HT1080 (cell line): Measurements from ENCODE around the gene GADD45G. TPM values are rescaled to one million over a fixed set of nuclear protein-coding genes. Genes with fewer than 3 reads are reported as not detected.

Source experiments
- DNase-seq: peaks from one replicate; pipeline ENCODE4 v3.0.0-alpha.2; 2015; ENCODE audit warnings: low read depth
- total RNA-seq: library from RNA; depleted of rRNA; stranded (reverse); fragments of >200 nt; shearing (Covaris generic); gene quantifications from 2 replicates; pipeline ENCODE4 v1.2.3, GENCODE V29; 2014

GADD45G gene
- total RNA-seq, 1 experiment from 2014 or later, result not detected

DNA sequence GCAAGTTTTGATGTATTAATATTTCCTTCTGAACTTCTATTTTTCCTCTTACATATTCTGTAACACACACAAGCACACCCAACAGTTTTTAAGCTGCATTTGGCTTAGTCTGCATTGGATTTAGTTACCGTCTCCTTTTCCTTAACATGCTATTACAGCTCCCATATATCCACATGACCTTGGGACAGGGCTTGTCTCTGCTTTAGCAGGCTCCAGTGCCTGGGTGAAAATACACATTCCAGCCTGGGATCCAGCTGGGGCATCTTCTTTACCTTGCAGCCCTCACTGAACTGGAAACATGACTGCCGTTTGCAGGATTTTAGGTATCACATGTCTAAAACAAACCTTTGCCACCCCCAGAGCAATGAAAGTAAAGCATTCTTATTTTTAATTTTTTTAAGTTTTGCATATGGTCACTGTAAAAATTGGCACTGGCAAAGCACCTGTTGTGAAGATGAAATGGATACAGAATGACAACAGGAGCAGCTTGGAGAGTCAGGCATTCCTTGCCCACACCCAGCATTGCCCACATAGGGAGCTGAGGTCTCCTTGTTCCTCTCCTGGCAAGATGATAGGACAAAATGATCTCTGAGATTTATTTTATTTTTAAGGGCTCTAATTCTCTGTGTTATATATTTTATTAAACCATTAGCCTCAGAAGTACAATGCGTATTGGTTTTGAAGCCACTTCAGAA is 4.0 kb downstream of the GADD45G start:
- no peak for DNase-seq

DNA sequence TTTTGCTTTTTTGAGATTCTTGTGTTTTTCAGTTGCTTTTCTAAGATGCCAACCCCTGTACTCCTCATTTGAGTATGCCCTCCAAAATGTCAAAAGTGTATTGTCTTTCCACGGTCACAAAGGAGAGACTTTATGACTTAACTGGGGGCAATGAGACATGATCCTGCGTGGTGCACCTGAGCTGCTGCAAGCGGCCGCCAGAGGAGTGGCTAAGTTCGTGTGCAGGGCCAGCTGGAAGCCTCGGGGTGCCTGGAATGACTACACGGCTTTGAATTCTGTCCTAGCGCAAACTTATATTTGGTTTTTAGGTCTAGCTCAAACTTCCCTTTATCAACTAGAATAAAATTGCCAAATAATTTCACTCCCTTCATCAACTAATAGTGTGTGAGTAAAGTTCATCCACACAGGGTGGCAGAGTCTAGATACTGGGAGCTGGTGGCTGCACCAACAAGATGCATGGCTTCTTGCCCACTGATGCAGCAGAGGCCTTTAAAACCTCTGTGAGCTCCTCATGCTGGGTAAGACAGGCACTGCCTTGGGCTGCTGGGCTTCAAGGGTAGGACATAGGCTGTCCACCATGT is 4.7 kb downstream of the GADD45G start:
- DNase-seq, result no peak

DNA sequence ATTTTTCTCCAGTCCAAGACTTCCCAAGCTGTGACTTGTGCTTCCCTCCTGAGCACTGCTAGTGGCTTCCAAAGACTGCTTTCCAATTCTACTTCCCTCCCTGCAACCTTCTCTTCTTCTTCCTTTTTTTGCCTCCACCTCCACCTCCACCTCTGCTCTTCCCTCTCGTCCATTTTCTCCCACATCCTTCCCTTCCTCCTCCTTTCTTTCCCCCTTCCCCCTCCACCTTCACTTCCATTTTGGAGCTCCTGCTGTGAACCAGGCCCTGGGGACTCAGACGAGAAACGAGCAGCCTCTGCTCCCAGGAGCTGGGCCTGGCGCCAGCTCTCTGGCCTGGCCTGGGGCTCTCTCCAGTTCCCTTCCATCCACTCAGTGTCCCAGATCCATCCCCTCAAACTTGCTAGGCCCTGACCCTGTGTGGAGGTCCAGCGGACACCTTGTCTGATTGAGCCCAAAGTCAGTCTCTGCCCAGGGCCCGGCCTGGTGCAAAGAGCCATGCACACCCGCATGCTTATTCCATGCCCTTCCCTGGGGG is 5.6 kb downstream of the GADD45G start:
- no peak for DNase-seq

GRCh38 chr9:89611425-89611824 is 6.6 kb downstream of the GADD45G start:
- no peak for DNase-seq

GRCh38 chr9:89612566-89613278 is 7.9 kb downstream of the GADD45G start:
- DNase-seq, result no peak

DNA sequence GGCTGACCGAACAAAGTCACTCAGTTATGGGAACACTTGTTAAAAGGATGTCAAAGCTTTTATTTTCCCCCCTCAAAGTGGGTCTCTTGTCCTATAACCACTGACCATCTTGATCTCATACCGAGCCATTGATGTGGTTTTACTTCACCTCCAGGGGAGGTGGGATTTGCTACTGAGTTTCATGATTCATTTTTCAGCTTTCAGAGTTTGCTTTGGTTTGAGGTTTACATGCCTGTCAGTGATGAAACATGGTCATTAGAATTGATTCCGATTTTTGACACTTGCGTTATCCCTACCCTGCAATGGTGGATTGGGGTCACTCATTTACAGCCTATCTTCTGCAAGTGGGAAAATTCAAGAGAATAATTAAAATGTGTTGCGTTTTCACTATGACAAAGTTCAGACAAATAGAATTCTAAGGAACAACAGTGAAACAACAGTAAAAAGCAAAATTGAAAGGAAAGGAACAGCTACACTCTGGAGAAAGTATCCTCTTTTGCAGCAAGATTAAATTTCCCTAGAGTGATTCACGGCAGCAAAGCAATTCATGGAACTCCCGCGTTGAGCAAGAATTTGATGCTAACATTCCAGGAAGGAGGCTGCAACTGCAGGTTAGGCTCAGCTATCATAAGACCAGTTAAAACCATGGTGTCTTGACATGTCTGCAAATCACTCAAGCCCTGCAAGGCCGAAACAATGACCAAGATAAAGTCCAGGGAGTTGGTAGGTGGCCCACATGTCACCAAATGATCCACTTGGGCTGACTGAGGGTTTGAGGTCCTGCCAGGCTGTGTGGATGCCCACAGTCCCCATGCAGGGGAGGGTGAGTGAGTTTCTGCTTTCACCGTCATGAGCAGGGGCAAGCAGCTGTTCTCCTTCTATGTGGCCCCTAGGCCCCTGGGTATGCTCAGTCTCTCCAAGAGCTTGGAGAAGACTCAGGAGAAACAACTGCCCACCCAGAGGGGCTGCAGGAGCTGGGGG is 9.4 kb downstream of the GADD45G start:
- DNase-seq, result no peak

DNA sequence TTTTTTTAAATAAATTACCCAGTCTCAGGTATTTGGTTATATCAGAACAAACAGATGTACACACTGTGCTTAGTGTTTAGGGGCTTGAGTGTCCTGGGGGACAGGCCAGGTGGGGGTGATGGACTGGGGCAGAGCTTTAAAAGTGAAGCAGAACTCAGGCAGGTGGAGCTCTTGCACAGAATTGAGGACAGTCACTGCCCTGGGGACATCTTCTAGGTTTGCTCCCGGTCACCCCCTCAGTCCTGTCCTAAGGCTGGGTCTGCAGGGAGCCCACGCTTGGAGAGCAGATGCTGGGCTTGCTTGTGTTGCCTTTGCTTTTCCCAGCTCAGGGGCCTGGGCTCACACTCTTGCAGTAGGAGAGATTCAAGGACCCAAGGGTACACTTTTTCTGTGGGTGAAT is 10.8 kb downstream of the GADD45G start:
- no peak for DNase-seq

- no peak for DNase-seq
Measured at GRCh38 chr9:89616411-89616810, 11.6 kb downstream of the GADD45G start.

DNA sequence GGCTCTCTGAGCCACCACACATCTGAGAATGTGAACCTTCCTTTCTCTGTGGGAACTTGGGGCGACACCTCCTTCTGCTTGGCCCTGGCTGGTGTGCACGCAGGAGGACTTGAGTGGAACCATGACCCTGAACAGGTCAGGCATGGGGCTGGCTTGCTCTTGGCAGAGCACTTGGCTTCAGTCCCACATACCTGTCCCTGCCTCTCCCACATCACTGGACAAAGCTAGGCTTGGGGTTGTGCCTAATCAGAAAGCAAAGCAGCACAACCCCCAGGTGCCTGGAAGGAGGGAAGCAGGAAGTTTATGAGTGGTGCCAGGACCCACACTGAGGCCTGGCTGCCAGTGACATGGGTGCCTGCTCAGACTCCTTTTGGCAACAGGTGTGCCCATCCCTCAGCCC is 13.2 kb downstream of the GADD45G start:
- no peak for DNase-seq

- DNase-seq, result no peak
Measured at GRCh38 chr9:89619019-89619418, 14.2 kb downstream of the GADD45G start.

DNA sequence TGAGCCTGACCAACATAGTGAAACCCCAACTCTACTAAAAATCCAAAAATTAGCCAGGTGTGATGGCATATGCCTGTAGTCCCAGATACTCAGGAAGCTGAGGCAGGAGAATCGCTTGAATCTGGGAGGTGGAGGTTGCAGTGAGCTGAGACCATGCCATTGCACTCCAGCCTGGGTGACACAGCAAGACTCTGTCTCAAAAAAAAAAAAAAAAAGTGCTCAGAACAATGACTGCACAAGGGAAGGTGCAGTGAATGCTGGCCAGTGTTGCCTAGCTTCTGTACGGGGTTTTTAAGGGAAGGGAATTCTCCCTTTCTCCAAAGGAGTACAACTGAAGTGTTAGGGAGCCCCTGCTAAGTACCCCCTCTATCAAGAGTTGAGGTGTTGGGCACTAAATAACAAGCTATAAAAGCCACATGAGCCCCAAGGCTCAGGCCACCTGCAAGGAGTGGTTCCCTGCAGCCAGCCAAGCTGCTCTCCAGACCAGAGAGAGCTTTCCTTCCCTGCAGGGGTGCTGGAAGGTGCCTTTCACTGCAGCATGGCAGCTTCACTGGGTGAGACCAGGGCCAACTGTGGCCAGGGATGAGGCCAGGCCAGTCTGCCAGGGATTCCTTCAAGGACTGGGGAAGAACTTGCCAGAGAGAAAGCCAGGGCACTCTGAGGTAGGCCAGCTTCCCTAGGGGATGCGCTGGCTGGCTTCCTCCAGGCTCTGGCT is 14.8 kb downstream of the GADD45G start:
- DNase-seq, result no peak

GRCh38 chr9:89621031-89621430 is 16.2 kb downstream of the GADD45G start:
- DNase-seq, result no peak

- no peak for DNase-seq
Measured at GRCh38 chr9:89621676-89622075, 16.9 kb downstream of the GADD45G start.

DNA sequence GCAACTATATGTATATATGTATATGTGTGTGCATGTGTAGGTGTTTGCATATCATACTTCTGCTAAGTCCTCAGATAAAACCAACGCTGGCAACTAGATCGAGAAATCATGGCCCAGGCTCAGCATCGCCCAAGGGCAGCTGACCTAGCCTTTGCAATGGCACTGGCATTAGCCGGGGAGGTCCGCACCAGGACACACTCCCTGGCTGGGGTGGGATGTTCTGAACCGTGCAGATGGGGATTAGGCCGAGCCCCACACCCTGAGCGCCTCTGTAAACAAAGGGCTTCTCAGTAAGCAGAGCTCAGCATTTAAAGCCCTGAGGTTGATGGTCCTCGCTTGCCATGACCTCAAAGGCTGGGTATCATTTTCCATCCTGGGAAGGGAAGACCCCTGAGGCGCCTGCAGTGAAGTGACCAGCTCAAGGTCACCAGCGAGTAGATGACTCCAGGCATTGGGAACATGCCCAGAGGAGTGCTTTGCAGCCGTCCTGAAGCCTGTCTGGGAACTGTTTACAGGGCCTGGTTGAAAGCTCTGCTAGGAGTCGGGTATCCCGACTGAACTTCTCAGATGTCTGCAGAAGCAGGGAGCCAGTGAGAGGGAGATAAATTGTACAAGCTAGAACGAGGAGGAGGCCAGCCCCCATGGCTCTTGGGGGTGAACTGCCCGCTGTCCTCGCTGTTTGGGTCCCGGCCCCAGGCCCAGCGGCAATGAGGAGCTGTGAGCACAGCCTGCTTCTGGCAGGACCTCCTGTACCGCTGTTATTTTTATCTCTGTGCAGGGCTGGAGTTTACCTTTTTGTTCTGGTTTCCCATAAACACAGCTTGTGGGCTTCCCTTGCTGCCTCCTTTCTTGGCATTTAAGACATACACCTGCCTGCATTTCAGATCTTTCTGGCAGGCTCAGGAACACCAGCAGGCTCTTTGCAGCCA is 18.4 kb downstream of the GADD45G start:
- DNase-seq, result no peak

GRCh38 chr9:89623925-89624420 is 19.2 kb downstream of the GADD45G start:
- no peak for DNase-seq

GRCh38 chr9:89625721-89626687 is 21.2 kb downstream of the GADD45G start:
- no peak for DNase-seq

GRCh38 chr9:89626741-89627265 is 22.0 kb downstream of the GADD45G start:
- no peak for DNase-seq

GRCh38 chr9:89628601-89629000 is 23.8 kb downstream of the GADD45G start:
- no peak for DNase-seq
